Natural killer cell (primary cell): ENCODE data around the gene HSD3B2. TPM values are rescaled to one million over a fixed set of nuclear protein-coding genes. Genes with fewer than 3 reads are reported as not detected.

Source experiments
- ATAC-seq, 3 donors: fragments of 150-1000 bp in 2 of 3; fragments of 200-7000 bp in 1 of 3; cut with Tn5 transposase; 1 replicate in 1 of 3; 2 replicates in 2 of 3; pipeline ENCODE4 v1.10.0; 2021; ENCODE audit warnings: mild to moderate bottlenecking in 2 of 3, moderate library complexity in 2 of 3
- DNase-seq, 2 donors: peaks; one replicate each; pipeline versions ENCODE4 v3.0.0 to v3.0.0-alpha.2; 2013 to 2021; ENCODE audit warnings: mixed read lengths in 1 of 2
- H3K27ac ChIP-seq: one replicate; pipeline ENCODE4 v1.5.1; 2013; ENCODE audit warnings: mild to moderate bottlenecking, low read length
- H3K27me3 ChIP-seq: one replicate; pipeline ENCODE4 v1.6.1; 2013; ENCODE audit warnings: low read length; ENCODE audit not compliant: control insufficient read depth, insufficient read depth
- H3K36me3 ChIP-seq: one replicate; pipeline ENCODE4 v1.6.1; 2013; ENCODE audit warnings: low read length; ENCODE audit not compliant: control insufficient read depth, insufficient read depth
- H3K4me1 ChIP-seq: one replicate; pipeline ENCODE4 v1.6.1; 2013; ENCODE audit warnings: low read length; ENCODE audit not compliant: control insufficient read depth, insufficient read depth
- H3K4me3 ChIP-seq: one replicate; pipeline ENCODE4 v1.5.1; 2013; ENCODE audit warnings: low read length
- H3K9me3 ChIP-seq: one replicate; pipeline ENCODE4 v1.6.1; 2013; ENCODE audit warnings: low read length; ENCODE audit not compliant: control insufficient read depth, insufficient read depth
- H3K27ac Mint-ChIP-seq, 2 donors: one replicate each; pipeline ENCODE4 v1.8.0; 2022; ENCODE audit warnings: mild to moderate bottlenecking in 2 of 2, mixed read lengths in 2 of 2, moderate library complexity in 1 of 2
- H3K27me3 Mint-ChIP-seq, 2 donors: one replicate each; pipeline ENCODE4 v1.8.0; 2022; ENCODE audit warnings: low read depth in 2 of 2, mixed read lengths in 2 of 2
- H3K36me3 Mint-ChIP-seq: one replicate; pipeline ENCODE4 v1.8.0; 2022; ENCODE audit warnings: mixed read lengths
- H3K4me1 Mint-ChIP-seq, 2 donors: one replicate each; pipeline ENCODE4 v1.8.0; 2022; ENCODE audit warnings: mixed read lengths in 2 of 2
- H3K4me3 Mint-ChIP-seq: one replicate; pipeline ENCODE4 v1.8.0; 2022; ENCODE audit warnings: mild to moderate bottlenecking, moderate library complexity, mixed read lengths
- H3K9me3 Mint-ChIP-seq, 2 donors: one replicate each; pipeline ENCODE4 v1.8.0; 2022; ENCODE audit warnings: mixed read lengths in 2 of 2
- CTCF ChIP-seq: fragments of 200-600 bp; IDR thresholded peaks from one replicate; pipeline ENCODE4 v1.8.0; 2022; ENCODE audit warnings: antibody characterized with exemption
- WGBS: methylation state at CpG from one replicate; pipeline ENCODE4 v1.1.7; 2013; ENCODE audit warnings: missing lambda C conversion rate; ENCODE audit not compliant: insufficient coverage; 5-methylcytosine and 5-hydroxymethylcytosine counted together
- intact Hi-C: fragments of 100-400 bp; cut with micrococcal nuclease; formaldehyde crosslinking; loops from one replicate; pipeline ENCODE4 v1.14.2; 2022
- total RNA-seq, 4 donors: library from RNA; stranded (reverse); fragments of 120-200 nt in 1 of 4; gene quantifications; one replicate each; pipeline versions ENCODE4 v1.2.3 to v1.2.4, GENCODE V29; 2013 to 2022

The HSD3B2 gene
- total RNA-seq, 3 donors from 2014 or later (not counting 1 experiment from before 2014, with no cell fraction given) = not detected

GRCh38 chr1:119404736-119405135 lies 10.2 kb upstream of the HSD3B2 start:
- no peaks in the 10 kb centered on the region for H3K4me1 Mint-ChIP-seq
- ATAC-seq = no peak
- H3K36me3 ChIP-seq = no peaks in the 10 kb centered on the region
- no peak overlapping the region for H3K27ac ChIP-seq
- H3K27me3 Mint-ChIP-seq = no peaks in the 10 kb centered on the region
- 21% methylated on average over 2 of the region's 2 CpGs for WGBS
- no peaks in the 10 kb centered on the region for H3K27me3 ChIP-seq
- no peaks in the 10 kb centered on the region for H3K36me3 Mint-ChIP-seq
- no peak overlapping the region for H3K4me3 ChIP-seq
- H3K4me1 ChIP-seq = no peaks in the 10 kb centered on the region
- H3K9me3 Mint-ChIP-seq = peaks cover 8 to 12% of the 10 kb centered on the region in 2 donors
- intact Hi-C loops = no loop called here
- no peak for DNase-seq
- no peak for TF ChIP-seq CTCF
- peaks cover 6% of the 10 kb centered on the region for H3K9me3 ChIP-seq
- no peak overlapping the region for H3K4me3 Mint-ChIP-seq
- no peak overlapping the region for H3K27ac Mint-ChIP-seq

GRCh38 chr1:119409731-119410130 lies 5.2 kb upstream of the HSD3B2 start:
- Mint-ChIP-seq H3K27me3 (no peaks in the 10 kb centered on the region), H3K4me1 (no peaks in the 10 kb centered on the region), H3K4me3 (no peak overlapping the region), H3K9me3 (peaks cover 7 to 10% of the 10 kb centered on the region in 2 donors), H3K27ac (no peak overlapping the region), H3K36me3 (no peaks in the 10 kb centered on the region)
- no peaks in the 10 kb centered on the region for H3K27me3 ChIP-seq
- no peaks in the 10 kb centered on the region for H3K4me1 ChIP-seq
- DNase-seq = no peak
- no peak for TF ChIP-seq CTCF
- ATAC-seq = no peak
- intact Hi-C loops = no loop called here
- no peak overlapping the region for H3K4me3 ChIP-seq
- H3K27ac ChIP-seq = no peak overlapping the region
- no peaks in the 10 kb centered on the region for H3K36me3 ChIP-seq
- H3K9me3 ChIP-seq = peaks cover 4% of the 10 kb centered on the region

- Mint-ChIP-seq H3K9me3 (peaks cover 6 to 12% of the 10 kb centered on the region in 2 donors), H3K4me1 (no peaks in the 10 kb centered on the region), H3K27ac (no peak overlapping the region), H3K4me3 (no peak overlapping the region), H3K36me3 (no peaks in the 10 kb centered on the region), H3K27me3 (no peaks in the 10 kb centered on the region)
- H3K27ac ChIP-seq = no peak overlapping the region
- ATAC-seq (no peak), DNase-seq (no peak)
- intact Hi-C loops = no loop called here
- no peak for TF ChIP-seq CTCF
- H3K36me3 ChIP-seq = no peaks in the 10 kb centered on the region
- no peaks in the 10 kb centered on the region for H3K4me1 ChIP-seq
- H3K4me3 ChIP-seq = no peak overlapping the region
- WGBS = 77% methylated on average over 2 of the region's 3 CpGs
- H3K9me3 ChIP-seq = no peaks in the 10 kb centered on the region
- no peaks in the 10 kb centered on the region for H3K27me3 ChIP-seq
Observed at GRCh38 chr1:119410961-119411360, 4.0 kb upstream of the HSD3B2 start.

GRCh38 chr1:119416006-119416640 lies 1.2 kb downstream of the HSD3B2 start:
- no peak for DNase-seq
- Histone ChIP-seq H3K4me3 (no peak overlapping the region), H3K9me3 (no peaks in the 10 kb centered on the region), H3K4me1 (no peaks in the 10 kb centered on the region), H3K36me3 (no peaks in the 10 kb centered on the region), H3K27me3 (no peaks in the 10 kb centered on the region), H3K27ac (no peak overlapping the region)
- H3K36me3 Mint-ChIP-seq = no peaks in the 10 kb centered on the region
- intact Hi-C loops = no loop called here
- H3K9me3 Mint-ChIP-seq = peaks cover 3% of the 10 kb centered on the region in 2 donors
- H3K4me1 Mint-ChIP-seq = no peaks in the 10 kb centered on the region
- TF ChIP-seq CTCF = no peak
- no peak overlapping the region for H3K27ac Mint-ChIP-seq
- 80% methylated on average over 3 of the region's 3 CpGs for WGBS
- no peaks in the 10 kb centered on the region for H3K27me3 Mint-ChIP-seq
- ATAC-seq = no peak
- H3K4me3 Mint-ChIP-seq = no peak overlapping the region
